ENCODE results near the gene WDR49. TPM values are rescaled to one million over a fixed set of nuclear protein-coding genes. Genes with fewer than 3 reads are reported as not detected.

Gene WDR49
- total RNA-seq, 1 experiment from 2014 or later, result 1.4 TPM

DNA sequence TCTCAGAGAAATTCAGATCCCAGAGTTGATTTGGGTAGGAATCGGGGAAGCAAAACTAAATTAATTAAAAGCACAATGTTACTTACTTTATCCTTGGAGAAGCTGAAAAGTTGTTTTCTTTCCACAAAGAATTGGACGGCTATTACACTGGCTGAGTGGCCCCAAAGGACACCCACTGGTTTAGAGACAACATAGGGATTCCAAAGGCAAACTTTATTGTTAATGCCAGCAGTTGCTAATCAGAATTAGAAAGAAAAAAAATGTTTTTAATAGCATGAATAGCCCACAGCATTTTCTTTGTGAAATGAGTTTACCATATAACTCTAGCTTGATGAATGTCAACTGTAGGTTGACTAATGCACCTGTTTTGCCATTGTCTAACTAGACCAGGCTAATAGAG lies 51.7 kb downstream of the WDR49 start:
- TF ChIP-seq, protein P1, sequence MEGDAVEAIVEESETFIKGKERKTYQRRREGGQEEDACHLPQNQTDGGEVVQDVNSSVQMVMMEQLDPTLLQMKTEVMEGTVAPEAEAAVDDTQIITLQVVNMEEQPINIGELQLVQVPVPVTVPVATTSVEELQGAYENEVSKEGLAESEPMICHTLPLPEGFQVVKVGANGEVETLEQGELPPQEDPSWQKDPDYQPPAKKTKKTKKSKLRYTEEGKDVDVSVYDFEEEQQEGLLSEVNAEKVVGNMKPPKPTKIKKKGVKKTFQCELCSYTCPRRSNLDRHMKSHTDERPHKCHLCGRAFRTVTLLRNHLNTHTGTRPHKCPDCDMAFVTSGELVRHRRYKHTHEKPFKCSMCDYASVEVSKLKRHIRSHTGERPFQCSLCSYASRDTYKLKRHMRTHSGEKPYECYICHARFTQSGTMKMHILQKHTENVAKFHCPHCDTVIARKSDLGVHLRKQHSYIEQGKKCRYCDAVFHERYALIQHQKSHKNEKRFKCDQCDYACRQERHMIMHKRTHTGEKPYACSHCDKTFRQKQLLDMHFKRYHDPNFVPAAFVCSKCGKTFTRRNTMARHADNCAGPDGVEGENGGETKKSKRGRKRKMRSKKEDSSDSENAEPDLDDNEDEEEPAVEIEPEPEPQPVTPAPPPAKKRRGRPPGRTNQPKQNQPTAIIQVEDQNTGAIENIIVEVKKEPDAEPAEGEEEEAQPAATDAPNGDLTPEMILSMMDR (IDR thresholded peaks at IDR 0.05; ENCODE audit: unreplicated experiment), result no peak
- H3K36me3 Mint-ChIP-seq (ENCODE audit: insufficient read depth, unreplicated experiment), result no peaks in the 10 kb centered on the region
- no peaks in the 10 kb centered on the region for H3K27me3 Mint-ChIP-seq (ENCODE audit: unreplicated experiment)
- no peaks in the 10 kb centered on the region for H3K4me1 Mint-ChIP-seq (ENCODE audit: low read depth, unreplicated experiment)
- intact Hi-C loops (cut with micrococcal nuclease; ENCODE audit: unreplicated experiment), result no loop called here
- H3K4me3 Mint-ChIP-seq (ENCODE audit: low read depth, unreplicated experiment), result no peak overlapping the region
- CTCF ChIA-PET, result no interaction called here
- peaks cover 5% of the 10 kb centered on the region for H3K9me3 Mint-ChIP-seq (ENCODE audit: low read depth, unreplicated experiment)
- H3K27ac Mint-ChIP-seq (ENCODE audit: unreplicated experiment), result no peak overlapping the region
- no peak for DNase-seq
- BruUV-seq (replicated peaks), result no TSS peak

DNA sequence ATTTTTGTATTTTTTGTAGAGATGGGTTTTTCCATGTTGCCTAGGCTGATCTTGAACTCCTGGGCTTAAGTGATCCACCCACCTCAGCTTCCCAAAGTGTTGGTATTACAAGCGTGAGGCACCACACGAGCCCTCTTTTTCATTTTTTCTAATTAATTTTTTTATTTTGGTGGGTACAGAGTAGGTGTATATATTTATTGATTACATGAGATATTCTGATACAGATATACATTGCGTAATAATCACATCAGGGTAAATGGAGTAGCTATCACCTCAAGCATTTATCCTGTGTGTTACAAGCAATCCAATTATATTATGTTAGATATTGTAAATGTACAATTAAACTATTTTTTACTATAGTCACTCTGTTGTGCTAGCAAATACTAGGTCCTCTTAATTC lies 66.1 kb downstream of the WDR49 start:
- H3K4me3 Mint-ChIP-seq (ENCODE audit: low read depth, unreplicated experiment), result no peak overlapping the region
- no peak for DNase-seq
- H3K27ac Mint-ChIP-seq (ENCODE audit: unreplicated experiment), result no peak overlapping the region
- BruUV-seq (replicated peaks), result no TSS peak
- H3K4me1 Mint-ChIP-seq (ENCODE audit: low read depth, unreplicated experiment), result no peaks in the 10 kb centered on the region
- H3K27me3 Mint-ChIP-seq (ENCODE audit: unreplicated experiment), result no peaks in the 10 kb centered on the region
- no peaks in the 10 kb centered on the region for H3K36me3 Mint-ChIP-seq (ENCODE audit: insufficient read depth, unreplicated experiment)
- CTCF ChIA-PET, result no interaction called here
- TF ChIP-seq, protein P1 (IDR thresholded peaks at IDR 0.05; ENCODE audit: unreplicated experiment), result no peak
- intact Hi-C loops (cut with micrococcal nuclease; ENCODE audit: unreplicated experiment), result no loop called here
- H3K9me3 Mint-ChIP-seq (ENCODE audit: low read depth, unreplicated experiment), result peaks cover 4% of the 10 kb centered on the region

DNA sequence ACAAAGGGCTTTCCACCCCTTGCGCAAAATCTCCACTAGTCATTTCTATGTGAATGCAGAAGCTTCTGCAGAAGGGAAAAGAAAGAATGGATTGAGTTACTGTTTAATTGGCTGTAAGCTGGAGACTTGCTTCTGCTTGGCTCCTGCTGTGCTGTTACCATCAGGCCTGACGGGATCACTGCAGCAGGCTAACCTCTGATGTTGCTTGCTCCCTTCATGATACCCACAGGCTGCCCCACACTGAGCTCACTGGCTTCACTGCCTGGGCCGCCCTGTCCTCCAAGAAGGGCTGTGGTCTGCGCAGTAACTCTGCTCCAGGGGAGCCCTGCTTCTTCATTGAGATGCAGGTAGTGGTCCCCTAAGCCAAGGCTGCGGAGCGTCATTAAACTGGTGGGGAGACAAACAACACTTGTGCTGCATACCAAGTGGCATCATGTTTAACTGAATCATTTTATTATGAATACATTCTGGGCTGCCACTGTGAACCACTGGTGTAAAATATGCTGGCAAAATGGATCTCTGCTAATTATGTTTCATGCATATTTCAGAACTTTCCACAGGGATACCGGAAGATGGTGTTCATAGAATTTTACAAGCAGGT lies 78.6 kb downstream of the WDR49 start:
- H3K27ac Mint-ChIP-seq (ENCODE audit: unreplicated experiment), result no peak overlapping the region
- no peak for DNase-seq
- H3K4me1 Mint-ChIP-seq (ENCODE audit: low read depth, unreplicated experiment), result peaks cover 8% of the 10 kb centered on the region
- H3K4me3 Mint-ChIP-seq (ENCODE audit: low read depth, unreplicated experiment), result no peak overlapping the region
- TF ChIP-seq, protein P1 (IDR thresholded peaks at IDR 0.05; ENCODE audit: unreplicated experiment), result no peak
- H3K9me3 Mint-ChIP-seq (ENCODE audit: low read depth, unreplicated experiment), result peaks cover 3% of the 10 kb centered on the region
- CTCF ChIA-PET, result interaction anchor here (0.6 kb wide), 1 partner anchor 768 kb away, joined by 16 read pairs; no protein-coding TSS in a partner anchor
- H3K27me3 Mint-ChIP-seq (ENCODE audit: unreplicated experiment), result peaks cover 10% of the 10 kb centered on the region
- no peaks in the 10 kb centered on the region for H3K36me3 Mint-ChIP-seq (ENCODE audit: insufficient read depth, unreplicated experiment)
- BruUV-seq (replicated peaks), result no TSS peak
- intact Hi-C loops (cut with micrococcal nuclease; ENCODE audit: unreplicated experiment), result no loop called here

DNA sequence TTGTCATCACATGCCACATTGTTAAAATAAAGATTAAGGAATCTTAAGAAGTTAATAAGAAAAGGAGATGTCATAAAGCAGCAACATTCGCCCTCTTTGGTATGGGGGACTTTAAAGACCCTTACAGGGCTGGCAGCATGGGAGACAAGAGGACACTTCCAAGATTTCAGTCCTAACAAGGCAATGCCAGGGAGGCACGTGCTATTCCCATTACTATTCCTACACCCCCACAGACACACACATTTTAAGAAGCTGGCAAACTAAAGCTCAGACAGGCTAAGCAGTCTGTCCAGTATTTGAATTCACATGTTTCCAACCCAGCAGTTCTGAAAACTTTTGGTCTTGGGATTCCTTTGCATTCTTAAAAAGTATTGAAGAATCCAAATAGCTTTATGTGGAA lies 80.8 kb downstream of the WDR49 start:
- no TSS peak for BruUV-seq (replicated peaks)
- Mint-ChIP-seq H3K4me3 (ENCODE audit: low read depth, unreplicated experiment) (no peak overlapping the region), H3K4me1 (ENCODE audit: low read depth, unreplicated experiment) (peaks cover 8% of the 10 kb centered on the region), H3K36me3 (ENCODE audit: insufficient read depth, unreplicated experiment) (no peaks in the 10 kb centered on the region), H3K9me3 (ENCODE audit: low read depth, unreplicated experiment) (no peaks in the 10 kb centered on the region), H3K27ac (ENCODE audit: unreplicated experiment) (no peak overlapping the region), H3K27me3 (ENCODE audit: unreplicated experiment) (peaks cover 10% of the 10 kb centered on the region)
- DNase-seq, result no peak
- intact Hi-C loops (cut with micrococcal nuclease; ENCODE audit: unreplicated experiment), result no loop called here
- CTCF ChIA-PET, result no interaction called here
- TF ChIP-seq, protein P1 (IDR thresholded peaks at IDR 0.05; ENCODE audit: unreplicated experiment), result no peak
